DMS153 (cell line): ENCODE measurements around the gene E2F3.

Experiments used
- DNase-seq: peaks from one replicate; lab custom pipeline; 2025; lab: John Stamatoyannopoulos, UW

Gene E2F3

DNA sequence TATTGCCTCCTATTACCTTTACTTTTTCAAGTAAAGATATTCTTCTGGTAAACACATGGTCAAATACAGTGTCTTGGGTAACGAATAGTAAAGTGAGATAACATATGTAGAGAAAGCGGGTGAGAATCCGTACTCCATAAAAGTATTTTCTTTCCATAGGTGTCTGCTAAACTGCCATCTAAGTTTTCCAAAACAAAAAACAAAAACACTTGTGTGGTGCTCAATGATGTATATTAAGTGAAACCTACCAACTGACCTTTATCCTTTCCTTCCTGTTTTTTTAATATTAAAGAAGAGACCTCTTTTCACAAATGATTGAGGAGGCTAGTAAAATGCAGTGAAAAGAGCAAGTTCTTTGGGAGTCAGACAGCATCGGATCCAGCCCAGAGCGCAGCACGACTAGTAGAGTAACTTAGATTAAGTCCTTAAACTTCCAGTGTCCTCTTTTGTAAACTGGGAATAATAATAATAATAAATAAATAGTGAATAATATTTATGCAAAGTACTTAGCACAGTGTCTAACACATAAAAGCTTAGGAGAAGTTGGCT, 132.1 kb downstream of the E2F3 start:
- no peak for DNase-seq

DNA sequence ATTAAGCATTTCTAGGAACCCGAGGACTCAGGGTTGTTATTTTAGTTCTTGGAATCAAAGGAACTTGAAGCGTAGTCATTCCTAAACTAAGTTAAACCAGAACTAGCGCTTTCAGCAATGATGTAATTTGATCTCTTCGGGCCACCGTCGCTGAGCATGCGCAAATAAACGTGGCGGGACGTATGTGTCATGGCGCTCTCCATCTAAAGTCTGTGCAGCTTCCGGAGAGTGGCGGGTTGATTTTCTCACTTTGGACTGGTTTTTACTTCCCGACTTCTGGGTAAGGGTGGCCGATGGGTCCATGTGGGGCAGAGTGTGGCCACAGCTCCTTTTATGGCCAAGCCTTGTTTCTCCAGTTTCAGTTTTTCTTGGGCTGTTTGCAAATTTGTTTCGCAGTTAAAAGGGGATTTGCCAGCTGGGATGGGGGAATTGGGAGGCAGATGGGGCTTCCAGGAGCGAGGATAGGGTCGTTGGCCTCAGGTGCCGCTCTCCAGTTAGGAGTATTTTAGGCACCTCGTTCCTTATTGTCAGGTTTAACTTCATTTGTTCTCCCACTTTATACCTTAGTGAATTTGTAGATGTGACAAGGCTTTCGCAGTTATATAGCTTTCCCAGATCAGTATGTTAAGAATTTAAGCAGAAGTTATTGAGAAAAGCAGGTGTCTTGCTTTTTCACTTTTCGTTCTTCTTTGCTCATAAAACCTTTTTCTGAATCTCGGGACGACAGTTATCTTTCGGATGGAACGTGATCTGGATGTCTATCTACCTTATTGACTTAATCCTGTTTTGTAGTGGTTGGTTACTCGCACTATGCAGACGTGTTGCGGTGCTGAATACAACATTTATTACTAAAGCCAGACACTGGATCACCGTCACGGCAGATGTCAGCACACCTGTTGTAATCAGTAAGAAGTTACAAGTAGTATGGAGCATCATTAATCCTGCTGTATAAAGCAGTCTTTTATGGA, 132.9 kb downstream of the E2F3 start, which contains the start of gene CDKAL1:
TSS of gene CDKAL1 (plus strand) at position 163 of the 968 bp plus-strand sequence. CDS start 11,894 bp downstream, outside the sequence.
- DNase-seq, result peak; percentile 72

DNA sequence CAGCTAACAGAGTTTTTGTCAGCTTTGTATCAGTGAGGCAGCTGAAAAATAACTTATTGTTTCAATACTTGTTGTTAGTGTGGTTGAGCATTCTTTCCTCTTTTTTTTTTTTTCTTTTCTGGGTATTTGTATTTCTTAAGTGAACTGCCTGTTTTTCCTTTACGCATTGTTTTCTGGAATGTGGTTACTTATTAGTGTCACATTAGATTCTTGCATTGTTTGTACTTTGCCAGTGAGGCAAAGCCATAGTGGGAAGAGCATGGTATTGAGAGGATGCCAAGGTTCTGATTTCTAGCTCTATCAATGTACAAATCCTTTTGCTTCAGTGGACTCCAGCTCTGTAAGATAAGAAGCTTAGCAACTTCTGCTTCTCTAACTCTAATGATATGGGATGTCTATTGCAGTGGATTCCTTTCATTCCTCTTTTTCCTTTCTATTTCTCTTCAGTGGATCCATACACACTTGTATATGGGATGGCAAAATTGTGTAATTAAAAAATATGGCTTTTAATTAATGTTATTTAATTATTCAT, 136.5 kb downstream of the E2F3 start:
- no peak for DNase-seq

DNA sequence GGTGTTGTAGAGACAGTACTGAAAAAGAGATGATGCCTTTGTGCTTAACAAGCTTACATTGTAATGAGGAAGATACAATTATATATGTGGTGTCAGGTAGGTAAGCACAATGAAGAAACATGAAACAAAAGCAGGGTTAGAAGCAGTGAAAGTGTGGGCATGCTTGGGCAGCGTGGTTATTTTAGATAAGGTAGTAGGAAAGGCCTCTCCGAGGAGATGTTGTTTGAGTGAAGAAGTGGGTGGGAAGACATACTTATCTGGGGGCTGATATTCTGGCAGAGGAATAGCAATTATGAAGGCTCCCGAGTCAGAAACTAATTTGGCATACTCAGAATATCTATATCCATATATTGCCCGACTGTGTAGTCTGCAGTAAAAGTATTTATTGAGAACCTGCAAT, 137.2 kb downstream of the E2F3 start:
- no peak for DNase-seq

DNA sequence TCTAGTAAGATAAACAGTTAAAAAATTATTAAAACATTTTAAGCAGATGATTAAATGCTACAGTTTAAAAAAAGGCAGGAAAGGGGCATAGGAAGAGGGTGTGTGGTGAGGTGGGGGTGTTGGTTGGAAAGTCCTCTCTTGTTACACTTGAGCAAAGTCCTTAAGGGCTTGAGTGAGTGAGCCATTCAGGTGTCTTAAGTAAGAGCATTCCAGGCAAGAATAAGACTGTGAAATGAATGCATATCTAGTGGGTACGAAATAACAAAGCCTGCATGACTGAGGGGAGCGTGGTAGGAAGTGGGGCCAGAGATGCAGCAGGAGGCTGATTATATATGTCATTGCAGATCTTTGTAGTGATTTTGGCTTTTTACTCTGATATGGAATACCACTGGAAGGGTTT, 137.7 kb downstream of the E2F3 start:
- DNase-seq, result no peak

DNA sequence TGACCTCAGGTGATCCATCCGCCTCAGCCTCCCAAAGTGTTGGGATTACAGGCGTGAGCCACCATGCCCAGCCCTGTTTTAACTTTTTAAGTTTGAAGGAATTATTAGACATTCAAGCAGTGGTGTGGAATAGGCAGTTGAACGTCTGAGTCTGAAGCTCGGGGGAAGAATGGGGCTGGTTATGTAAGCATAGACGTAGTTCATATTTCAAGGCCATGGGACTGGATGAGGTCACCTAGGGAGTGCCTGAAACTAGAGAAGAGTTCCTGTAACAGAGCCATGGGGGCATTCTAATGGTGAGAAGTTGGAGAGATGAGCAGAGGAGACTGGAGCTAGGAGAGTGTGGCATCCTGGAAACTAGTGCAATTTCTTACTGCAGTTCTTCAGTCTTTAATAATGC, 139.0 kb downstream of the E2F3 start:
- no peak for DNase-seq

DNA sequence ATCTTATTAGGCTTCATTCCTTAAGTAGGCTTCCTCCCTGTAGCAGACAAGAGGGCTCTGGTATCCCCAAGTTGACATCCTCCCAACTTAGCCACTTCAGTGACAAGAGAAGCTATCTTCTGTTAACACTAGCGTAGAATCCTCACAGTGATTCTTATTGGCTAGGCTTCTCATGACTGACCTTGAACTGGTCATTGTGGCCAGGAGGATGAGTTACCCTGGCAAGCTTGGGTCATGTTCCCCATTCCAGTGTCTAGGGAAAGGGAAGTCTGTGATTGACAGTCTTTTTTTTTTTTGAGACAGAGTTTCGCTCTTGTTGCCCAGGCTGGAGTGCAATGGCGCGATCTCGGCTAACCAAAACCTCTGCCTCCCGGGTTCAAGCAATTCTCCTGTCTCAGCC, 139.7 kb downstream of the E2F3 start:
- no peak for DNase-seq

DNA sequence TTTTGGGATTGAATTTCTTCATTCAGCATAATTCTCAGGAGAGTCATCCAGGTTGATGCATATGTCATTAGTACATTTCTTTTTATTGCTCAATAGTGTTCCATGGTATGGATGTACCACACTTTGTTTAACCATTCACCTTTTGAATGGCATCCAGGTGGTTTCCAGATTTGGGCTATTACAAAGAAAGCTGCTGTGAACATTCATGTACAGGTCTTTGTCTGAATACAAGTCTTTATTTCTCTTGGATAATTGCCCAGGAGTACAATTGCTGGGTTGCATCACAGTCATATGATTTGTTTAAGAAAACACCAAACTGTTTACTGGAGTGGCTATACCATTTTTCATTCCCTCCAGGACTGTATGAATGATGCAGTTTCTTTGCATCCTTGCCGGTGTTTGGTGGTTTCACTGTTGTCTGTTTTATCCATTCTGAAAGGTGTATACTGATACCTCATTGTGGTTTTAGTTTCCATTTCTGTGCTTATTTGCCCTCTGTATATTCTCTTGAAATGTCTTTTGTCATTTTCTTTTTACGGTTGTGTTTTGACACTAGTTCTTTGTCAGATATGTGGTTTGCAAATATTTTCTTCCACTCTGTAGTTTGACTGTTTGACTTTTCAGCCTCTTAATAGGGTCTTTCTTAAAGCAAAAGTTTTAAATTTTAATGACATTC, 141.4 kb downstream of the E2F3 start:
- peak; percentile 99 for DNase-seq
